Right lobe of liver (tissue), 6 donors: Measurements from ENCODE around the gene RPL19. TPM values are rescaled to one million over a fixed set of nuclear protein-coding genes. Genes with fewer than 3 reads are reported as not detected.

Source experiments
- ATAC-seq, 4 donors: fragments of 200-7000 bp; cut with Tn5 transposase; one replicate each; pipeline ENCODE4 v1.9.1; 2020; ENCODE audit warnings: mild to moderate bottlenecking in 4 of 4, moderate library complexity in 4 of 4
- DNase-seq, 3 donors: peaks; one replicate each; pipeline ENCODE4 v3.0.0-alpha.2; 2020
- H3K27ac ChIP-seq, 3 donors: fragments of 200-600 bp; one replicate each; pipeline ENCODE4 v1.8.0; 2022
- H3K27me3 ChIP-seq, 2 donors: fragments of 200-600 bp; one replicate each; pipeline ENCODE4 v1.8.0; 2022
- H3K36me3 ChIP-seq, 4 donors: fragments of 200-600 bp; sonication (generic) in 1 of 4; one replicate each; pipeline versions ENCODE4 v1.5.1 to v1.8.0; 2017 to 2022; ENCODE audit warnings: control low read depth in 1 of 4
- H3K4me1 ChIP-seq, 4 donors: fragments of 200-600 bp; sonication (generic) in 1 of 4; one replicate each; pipeline versions ENCODE4 v1.5.1 to v1.8.0; 2017 to 2022; ENCODE audit warnings: control low read depth in 1 of 4
- H3K4me3 ChIP-seq, 3 donors: fragments of 200-600 bp; one replicate each; pipeline ENCODE4 v1.8.0; 2022
- H3K9me3 ChIP-seq, 4 donors: fragments of 200-600 bp; sonication (generic) in 1 of 4; one replicate each; pipeline versions ENCODE4 v1.5.1 to v1.8.0; 2017 to 2022; ENCODE audit warnings: control low read depth in 1 of 4
- POLR2A ChIP-seq: fragments of 450-650 bp; IDR thresholded peaks from one replicate; pipeline ENCODE4 v1.6.1; 2017; ENCODE audit warnings: antibody characterized with exemption, mild to moderate bottlenecking
- WGBS: methylation state at CpG from one replicate; pipeline ENCODE4 v1.1.6; 2018; ENCODE audit warnings: low coverage, low lambda C conversion rate; ENCODE audit not compliant: insufficient coverage; ENCODE audit errors: missing lambda C conversion rate; 5-methylcytosine and 5-hydroxymethylcytosine counted together
- intact Hi-C, 2 donors: fragments of 100-400 bp; cut with DNase I; formaldehyde crosslinking; loops; one replicate each; pipeline versions ENCODE4 v1.11.2 to v1.14.1; 2022
- total RNA-seq, 6 experiments: library from RNA; depleted of rRNA in 2 of 6; stranded (reverse); fragments of >200 nt in 2 of 6; fragmentation: NEBNext Ultra II Directional in 3 of 6; extraction: Animal tissue kit (Norgen Biotek cat#: 25700) in 3 of 6; gene quantifications; one replicate each; pipeline versions ENCODE4 v1.1.0 to v1.2.4, GENCODE V29; 2016 to 2023
- TF ChIP-seq, protein P1 (sequence below), 4 donors: fragments of 200-600 bp in 3 of 4; fragments of 450-650 bp in 1 of 4; IDR thresholded peaks; one replicate each; pipeline versions ENCODE4 v1.5.1 to v1.8.0; 2016 to 2022; ENCODE audit warnings: antibody characterized with exemption in 4 of 4, mild to moderate bottlenecking in 2 of 4
- donor health status: DM: no; HTN: yes; CAD: no.
- donor health status: DM: no; HTN: no; CAD: no.
- donor health status: DM: no; HTN: no; CAD: no.
- donor health status: DM: no; HTN: yes; CAD: no.
- donor health status: DM: no; HTN: yes; CAD: no.

Gene RPL19
- total RNA-seq, 6 experiments from 2014 or later = 537 to 1,327 (median 627) TPM

DNA sequence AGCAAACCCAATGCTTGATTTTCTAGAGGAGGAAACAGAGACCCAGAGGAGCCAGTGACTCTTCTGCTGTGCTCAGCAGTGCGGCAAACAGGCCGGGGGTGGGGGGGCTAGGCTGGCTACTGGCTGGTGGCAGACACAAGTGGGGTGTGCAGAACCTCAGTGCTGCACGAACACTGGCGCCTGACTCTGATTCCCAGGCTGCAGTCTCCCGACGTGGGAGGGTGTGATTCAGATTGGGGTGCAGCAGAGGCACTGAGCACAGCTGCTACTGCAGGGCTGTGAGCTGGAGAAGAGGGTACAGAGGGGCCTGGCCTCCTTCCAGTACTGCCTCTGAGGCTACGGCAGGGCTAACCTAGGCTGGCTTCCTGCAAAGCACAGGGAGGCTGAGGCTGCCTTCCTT lies 8.1 kb downstream of the RPL19 start:
- TF ChIP-seq, protein P1, sequence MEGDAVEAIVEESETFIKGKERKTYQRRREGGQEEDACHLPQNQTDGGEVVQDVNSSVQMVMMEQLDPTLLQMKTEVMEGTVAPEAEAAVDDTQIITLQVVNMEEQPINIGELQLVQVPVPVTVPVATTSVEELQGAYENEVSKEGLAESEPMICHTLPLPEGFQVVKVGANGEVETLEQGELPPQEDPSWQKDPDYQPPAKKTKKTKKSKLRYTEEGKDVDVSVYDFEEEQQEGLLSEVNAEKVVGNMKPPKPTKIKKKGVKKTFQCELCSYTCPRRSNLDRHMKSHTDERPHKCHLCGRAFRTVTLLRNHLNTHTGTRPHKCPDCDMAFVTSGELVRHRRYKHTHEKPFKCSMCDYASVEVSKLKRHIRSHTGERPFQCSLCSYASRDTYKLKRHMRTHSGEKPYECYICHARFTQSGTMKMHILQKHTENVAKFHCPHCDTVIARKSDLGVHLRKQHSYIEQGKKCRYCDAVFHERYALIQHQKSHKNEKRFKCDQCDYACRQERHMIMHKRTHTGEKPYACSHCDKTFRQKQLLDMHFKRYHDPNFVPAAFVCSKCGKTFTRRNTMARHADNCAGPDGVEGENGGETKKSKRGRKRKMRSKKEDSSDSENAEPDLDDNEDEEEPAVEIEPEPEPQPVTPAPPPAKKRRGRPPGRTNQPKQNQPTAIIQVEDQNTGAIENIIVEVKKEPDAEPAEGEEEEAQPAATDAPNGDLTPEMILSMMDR (IDR thresholded peaks at IDR 0.05) = no peak
- no peak for TF ChIP-seq POLR2A
- intact Hi-C loops = loop anchor here in 1 of 2 donors (5.0 kb wide), 1 partner anchor 34 kb away; no protein-coding TSS in a partner anchor

DNA sequence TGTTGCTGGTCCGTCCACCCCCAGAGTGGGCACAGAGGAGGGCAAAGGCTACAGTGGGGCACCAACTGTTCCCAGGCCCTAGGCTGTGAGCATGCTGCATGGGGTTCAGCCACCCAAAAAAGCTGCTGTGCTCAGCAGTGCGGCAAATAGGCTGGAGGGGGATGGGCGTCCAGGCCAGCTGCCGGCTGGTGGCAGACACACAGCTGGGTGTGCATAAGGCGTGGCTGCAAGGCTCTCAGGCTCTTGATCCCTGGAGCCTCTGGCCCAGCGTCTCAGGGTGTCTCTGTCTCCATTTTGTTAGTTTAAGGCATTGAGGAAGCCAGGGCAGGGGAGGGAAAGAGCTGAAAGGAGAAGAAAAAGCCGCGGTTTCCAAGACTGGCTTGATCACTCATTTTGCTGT lies 8.8 kb downstream of the RPL19 start:
- Histone ChIP-seq H3K36me3 (peaks cover 0 to 13% (median 9%) of the 10 kb centered on the region in 4 donors), H3K4me1 (peaks cover 0 to 6% (median 0%) of the 10 kb centered on the region in 4 donors), H3K9me3 (no peaks in the 10 kb centered on the region), H3K4me3 (no peak overlapping the region), H3K27ac (no peak overlapping the region), H3K27me3 (no peaks in the 10 kb centered on the region)
- ATAC-seq (peak in 1 of 4 donors; percentile 12), DNase-seq (no peak)
- TF ChIP-seq, protein P1 (IDR thresholded peaks at IDR 0.05) = no peak
- TF ChIP-seq POLR2A = no peak
- WGBS = 41% methylated on average over 4 of the region's 8 CpGs
- intact Hi-C loops = loop anchor here in 1 of 2 donors (5.0 kb wide), 1 partner anchor 33 kb away; no protein-coding TSS in a partner anchor

More for the DNA sequence above, 8.1 kb downstream of the RPL19 start:
- ATAC-seq (no peak), DNase-seq (no peak)
- Histone ChIP-seq H3K9me3 (no peaks in the 10 kb centered on the region), H3K27ac (no peak overlapping the region), H3K4me3 (no peak overlapping the region), H3K4me1 (peaks cover 0 to 6% (median 0%) of the 10 kb centered on the region in 4 donors), H3K27me3 (no peaks in the 10 kb centered on the region), H3K36me3 (peaks cover 0 to 21% (median 16%) of the 10 kb centered on the region in 4 donors)
- WGBS = 38% methylated on average over 2 of the region's 7 CpGs

DNA sequence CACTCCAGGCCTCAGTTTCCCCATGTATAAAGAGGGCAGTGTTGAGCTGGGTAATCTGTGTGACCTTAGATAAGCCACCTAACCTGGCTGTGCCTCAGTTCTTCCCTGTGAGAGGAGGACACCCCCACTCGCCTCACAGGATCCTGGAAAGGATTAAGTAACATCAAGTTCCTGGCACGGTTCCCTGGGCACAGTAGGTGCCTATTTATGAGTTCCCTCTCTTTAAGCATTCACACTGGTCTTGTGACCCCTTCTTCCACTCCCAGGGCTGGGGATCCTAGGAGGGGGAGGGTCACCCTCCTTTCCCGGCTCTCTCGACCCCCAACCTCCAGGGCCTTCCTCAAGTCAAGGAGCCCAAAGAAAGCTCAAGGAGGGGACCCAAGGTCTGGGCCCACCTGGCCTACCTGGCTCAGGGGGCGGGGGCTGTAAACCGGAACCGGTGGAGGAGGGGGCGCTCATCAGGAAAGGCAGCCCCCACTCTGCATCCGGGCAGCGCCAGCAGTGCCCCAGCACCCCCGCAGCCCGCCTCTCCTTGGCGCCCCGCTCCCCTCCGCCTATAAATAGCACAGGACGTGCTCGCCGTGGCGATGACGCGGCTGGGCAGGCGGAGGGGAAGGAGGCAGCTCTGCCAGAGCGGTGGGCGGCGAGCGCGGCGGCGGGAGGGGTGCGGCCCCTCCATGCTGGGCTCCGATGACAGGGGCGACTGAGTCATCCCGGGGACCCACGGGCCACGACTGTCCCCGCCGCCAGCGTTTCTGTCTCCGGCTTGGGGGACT lies 9.4 kb downstream of the RPL19 start:
- Histone ChIP-seq H3K27me3 (no peaks in the 10 kb centered on the region), H3K27ac (no peak overlapping the region), H3K4me3 (peak overlapping the region in 1 of 3 donors; percentile 14), H3K36me3 (peaks cover 0 to 7% (median 5%) of the 10 kb centered on the region in 4 donors), H3K9me3 (no peaks in the 10 kb centered on the region), H3K4me1 (peaks cover 0 to 6% (median 0%) of the 10 kb centered on the region in 4 donors)
- TF ChIP-seq, protein P1 (IDR thresholded peaks at IDR 0.05) = no peak
- TF ChIP-seq POLR2A = no peak
- ATAC-seq (peak; percentile 8 to 53 (median 22)), DNase-seq (peak in 1 of 3 donors; percentile 62)
- intact Hi-C loops = loop anchor here in 1 of 2 donors (5.0 kb wide), 1 partner anchor 33 kb away; no protein-coding TSS in a partner anchor
- no CpG with 5 or more reads among the region's 39 CpGs for WGBS

DNA sequence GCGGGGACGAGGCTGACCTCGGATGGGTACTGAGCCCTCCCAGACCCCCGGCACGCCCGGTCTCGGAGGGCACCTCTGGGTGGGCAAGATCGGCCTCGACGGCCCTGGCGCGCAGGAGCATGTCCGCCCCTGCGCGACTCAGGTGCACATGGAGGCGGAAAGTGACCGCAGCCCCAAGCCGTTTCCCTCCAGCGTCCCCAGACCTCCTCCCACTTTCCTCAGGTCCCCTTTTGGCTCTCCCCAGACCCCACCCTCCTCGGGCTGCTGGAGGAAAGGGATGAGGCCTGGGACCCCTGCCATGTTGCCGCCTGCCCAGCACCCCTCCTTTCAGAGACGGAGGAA lies 10.0 kb downstream of the RPL19 start:
- WGBS = 22% methylated on average over 5 of the region's 22 CpGs
- Histone ChIP-seq H3K27ac (no peak overlapping the region), H3K9me3 (no peaks in the 10 kb centered on the region), H3K36me3 (peaks cover 0 to 2% (median under 1%) of the 10 kb centered on the region in 4 donors), H3K27me3 (no peaks in the 10 kb centered on the region), H3K4me3 (peak overlapping the region in 1 of 3 donors; percentile 14), H3K4me1 (peaks cover 0 to 6% (median 0%) of the 10 kb centered on the region in 4 donors)
- DNase-seq (no peak), ATAC-seq (no peak)
- intact Hi-C loops = no loop called here
- TF ChIP-seq, protein P1 (IDR thresholded peaks at IDR 0.05) = no peak
- no peak for TF ChIP-seq POLR2A
